PC-3 (cell line): ENCODE measurements around the gene COG3. TPM values are rescaled to one million over a fixed set of nuclear protein-coding genes. Genes with fewer than 3 reads are reported as not detected.

Experiments
- ATAC-seq: fragments of 200-7000 bp; cut with Tn5 transposase; 2 replicates; pipeline ENCODE4 v1.9.1; 2020; ENCODE audit warnings: mild to moderate bottlenecking, moderate library complexity
- BruUV-seq: library from RNA; stranded (reverse); fragments of 400-500 nt; replicated peaks from 2 replicates; lab custom pipeline; 2021; lab: Mats Ljungman, UMichigan
- CTCF ChIA-PET: fragments of 300-600 bp; sonication (Branson Sonifier 250); formaldehyde crosslinking; loops from one replicate; lab custom pipeline; 2022; ENCODE audit warnings: antibody characterized with exemption; lab: Charles Lee
- POLR2A ChIA-PET: fragments of 300-600 bp; sonication (Branson Sonifier 250); formaldehyde crosslinking; loops from one replicate; lab custom pipeline; 2022; ENCODE audit warnings: antibody characterized with exemption; ENCODE audit not compliant: unreplicated experiment; lab: Charles Lee
- DNase-seq: peaks from one replicate; pipeline ENCODE4 v3.0.0-alpha.2; 2015
- H2AFZ ChIP-seq: fragments of 300-600 bp; sonication (generic); 2 replicates; pipeline ENCODE4 v1.6.0; 2016; ENCODE audit warnings: antibody characterized with exemption, low read length
- H3F3A ChIP-seq: fragments of 300-600 bp; sonication (generic); one replicate; pipeline ENCODE4 v1.6.0; 2017; ENCODE audit warnings: antibody characterized with exemption, low read length, control low read depth, mild to moderate bottlenecking; ENCODE audit not compliant: unreplicated experiment
- H3K27ac ChIP-seq: fragments of 300-600 bp; sonication (generic); 2 replicates; pipeline ENCODE4 v1.5.1; 2016; ENCODE audit warnings: mild to moderate bottlenecking, low read length
- H3K27me3 ChIP-seq: fragments of 300-600 bp; sonication (generic); 2 replicates; pipeline ENCODE4 v1.6.1; 2016; ENCODE audit warnings: low read length, mixed read lengths
- H3K36me3 ChIP-seq: fragments of 300-600 bp; sonication (generic); 2 replicates; pipeline ENCODE4 v1.6.1; 2016; ENCODE audit warnings: low read depth, mixed run types, low read length, mixed read lengths
- H3K4me1 ChIP-seq: fragments of 300-600 bp; sonication (generic); 2 replicates; pipeline ENCODE4 v1.5.1; 2016; ENCODE audit warnings: low read length; ENCODE audit not compliant: insufficient read depth
- H3K4me2 ChIP-seq: fragments of 300-600 bp; sonication (generic); 2 replicates; pipeline ENCODE4 v1.6.0; 2016; ENCODE audit warnings: low read length
- H3K4me3 ChIP-seq: fragments of 300-600 bp; sonication (generic); 2 replicates; pipeline ENCODE4 v1.5.1; 2016; ENCODE audit warnings: mild to moderate bottlenecking, low read length, mixed read lengths
- H3K79me2 ChIP-seq: fragments of 300-600 bp; sonication (generic); 2 replicates; pipeline ENCODE4 v1.6.1; 2017; ENCODE audit warnings: low read length, mixed read lengths
- H3K9ac ChIP-seq: fragments of 300-600 bp; sonication (generic); 2 replicates; pipeline ENCODE4 v1.6.0; 2016; ENCODE audit warnings: mild to moderate bottlenecking, low read length
- H3K9me2 ChIP-seq: fragments of 300-600 bp; sonication (generic); replicated peaks from 2 replicates; pipeline ENCODE4 v1.6.1; 2016; ENCODE audit warnings: mixed run types, low read length, mixed read lengths
- H3K9me3 ChIP-seq: fragments of 300-600 bp; sonication (generic); 2 replicates; pipeline ENCODE4 v1.6.1; 2016; ENCODE audit warnings: low read length, mixed read lengths
- H4K20me1 ChIP-seq: fragments of 300-600 bp; sonication (generic); 2 replicates; pipeline ENCODE4 v1.6.1; 2016; ENCODE audit warnings: low read length, mixed read lengths
- CTCF ChIP-seq: fragments of 300-600 bp; sonication (generic); conservative IDR thresholded peaks from 2 replicates; pipeline ENCODE4 v1.5.1; 2017; ENCODE audit warnings: antibody characterized with exemption, low read depth, mild to moderate bottlenecking, low read length
- EZH2 ChIP-seq: fragments of 300-600 bp; sonication (generic); IDR thresholded peaks from one replicate; pipeline ENCODE4 v1.6.1; 2017; ENCODE audit warnings: antibody characterized with exemption, mild to moderate bottlenecking, low read length; ENCODE audit not compliant: unreplicated experiment
- EZH2phosphoT487 ChIP-seq: fragments of 300-600 bp; sonication (generic); IDR thresholded peaks from 2 replicates; pipeline ENCODE4 v1.6.1; 2018; ENCODE audit warnings: mild to moderate bottlenecking, antibody characterized with exemption, low read length, borderline replicate concordance
- intact Hi-C: fragments of 100-400 bp; cut with micrococcal nuclease; formaldehyde crosslinking; loops from 2 replicates; pipeline ENCODE4 v1.9.0; 2023
- total RNA-seq: library from RNA; depleted of rRNA; stranded (reverse); fragments of >200 nt; gene quantifications from 2 replicates; pipeline ENCODE4 v1.2.3, GENCODE V29; 2014

Gene COG3
- total RNA-seq, 1 experiment from 2014 or later: 28.8 TPM

DNA sequence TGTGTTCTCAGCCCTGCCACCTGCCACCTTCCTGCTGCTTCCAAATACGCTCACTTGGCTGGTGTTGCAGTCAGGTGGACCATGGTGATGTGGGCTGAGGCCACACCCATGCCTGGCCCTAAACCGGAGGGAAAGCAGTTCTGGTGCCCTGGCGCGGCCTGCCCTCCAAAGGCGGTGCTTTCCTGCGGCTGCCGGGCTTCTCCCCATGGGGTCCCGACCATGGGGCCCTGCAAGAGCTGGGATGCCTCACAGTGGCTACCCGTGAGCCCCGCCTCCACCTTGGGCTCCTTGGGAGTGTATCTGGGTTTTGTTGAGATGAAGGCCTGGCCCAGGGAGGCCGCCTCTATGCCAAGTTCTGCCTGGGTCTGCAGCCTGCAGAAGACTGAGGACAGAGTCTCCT, 77.1 kb downstream of the COG3 start:
- BruUV-seq: no TSS peak
- Histone ChIP-seq H3K9me3 (no peaks in the 10 kb centered on the region), H4K20me1 (no peaks in the 10 kb centered on the region), H2AFZ (no peak overlapping the region), H3K79me2 (no peaks in the 10 kb centered on the region), H3F3A (no peaks in the 10 kb centered on the region), H3K27ac (no peak overlapping the region), H3K4me3 (no peak overlapping the region), H3K4me1 (no peaks in the 10 kb centered on the region), H3K27me3 (no peaks in the 10 kb centered on the region), H3K9me2 (no peaks in the 10 kb centered on the region), H3K4me2 (no peak overlapping the region), H3K36me3 (no peaks in the 10 kb centered on the region), H3K9ac (no peak overlapping the region)
- intact Hi-C loops: no loop called here
- no peak for TF ChIP-seq EZH2phosphoT487
- no peak for TF ChIP-seq CTCF
- TF ChIP-seq EZH2: no peak
- ATAC-seq (no peak), DNase-seq (no peak)
- CTCF ChIA-PET: no interaction called here
- POLR2A ChIA-PET: no interaction called here

- Histone ChIP-seq H3K27ac (no peak overlapping the region), H4K20me1 (no peaks in the 10 kb centered on the region), H3K9ac (no peak overlapping the region), H3K9me3 (no peaks in the 10 kb centered on the region), H2AFZ (no peak overlapping the region), H3K27me3 (no peaks in the 10 kb centered on the region), H3K9me2 (no peaks in the 10 kb centered on the region), H3K36me3 (no peaks in the 10 kb centered on the region), H3F3A (no peaks in the 10 kb centered on the region), H3K79me2 (no peaks in the 10 kb centered on the region), H3K4me3 (no peak overlapping the region), H3K4me2 (no peak overlapping the region), H3K4me1 (no peaks in the 10 kb centered on the region)
- ChIA-PET POLR2A (no interaction called here), CTCF (no interaction called here)
- no peak for TF ChIP-seq EZH2
- no peak for TF ChIP-seq EZH2phosphoT487
- TF ChIP-seq CTCF: no peak
- DNase-seq (no peak), ATAC-seq (no peak)
- intact Hi-C loops: no loop called here
- no TSS peak for BruUV-seq
These were observed 77.7 kb downstream of the COG3 start for GRCh38 chr13:45542391-45542790.

GRCh38 chr13:45542878-45543277, 78.1 kb downstream of the COG3 start:
- Histone ChIP-seq H3K27ac (no peak overlapping the region), H3K9ac (no peak overlapping the region), H4K20me1 (no peaks in the 10 kb centered on the region), H3K9me2 (no peaks in the 10 kb centered on the region), H3K79me2 (no peaks in the 10 kb centered on the region), H2AFZ (no peak overlapping the region), H3K36me3 (no peaks in the 10 kb centered on the region), H3K4me1 (no peaks in the 10 kb centered on the region), H3K4me2 (no peak overlapping the region), H3K4me3 (no peak overlapping the region), H3K27me3 (no peaks in the 10 kb centered on the region), H3K9me3 (no peaks in the 10 kb centered on the region), H3F3A (no peaks in the 10 kb centered on the region)
- ChIA-PET POLR2A (no interaction called here), CTCF (no interaction called here)
- no TSS peak for BruUV-seq
- ATAC-seq (no peak), DNase-seq (no peak)
- TF ChIP-seq EZH2 (no peak), EZH2phosphoT487 (no peak), CTCF (no peak)
- intact Hi-C loops: no loop called here
